Hepatocyte (in vitro differentiated cells): Measurements from ENCODE around the gene EXOC2. TPM values are rescaled to one million over a fixed set of nuclear protein-coding genes. Genes with fewer than 3 reads are reported as not detected.

Experiments
- DNase-seq: peaks from one replicate; pipeline ENCODE4 v3.0.0-alpha.2; 2016; ENCODE audit warnings: low spot score
- H2AFZ ChIP-seq: fragments of 200-600 bp; sonication (generic); 2 replicates; pipeline ENCODE4 v1.6.0; 2016; ENCODE audit warnings: antibody characterized with exemption, mild to moderate bottlenecking
- H3K27ac ChIP-seq: fragments of 200-600 bp; sonication (generic); 2 replicates; pipeline ENCODE4 v1.5.1; 2016; ENCODE audit warnings: mild to moderate bottlenecking
- H3K27me3 ChIP-seq: fragments of 200-600 bp; sonication (generic); 2 replicates; pipeline ENCODE4 v1.6.1; 2016
- H3K36me3 ChIP-seq: fragments of 200-600 bp; sonication (generic); replicated peaks from 2 replicates; pipeline ENCODE4 v1.5.1; 2016; ENCODE audit warnings: low read depth; ENCODE audit not compliant: insufficient read depth
- H3K4me1 ChIP-seq: fragments of 200-600 bp; sonication (generic); 2 replicates; pipeline ENCODE4 v1.5.1; 2016; ENCODE audit warnings: mild to moderate bottlenecking, moderate library complexity; ENCODE audit not compliant: insufficient read depth
- H3K4me2 ChIP-seq: fragments of 200-600 bp; sonication (generic); 2 replicates; pipeline ENCODE4 v1.6.0; 2016
- H3K4me3 ChIP-seq: fragments of 200-600 bp; sonication (generic); 2 replicates; pipeline ENCODE4 v1.5.1; 2016; ENCODE audit warnings: mild to moderate bottlenecking
- H3K79me2 ChIP-seq: fragments of 200-600 bp; sonication (generic); 2 replicates; pipeline ENCODE4 v1.6.0; 2017; ENCODE audit warnings: mild to moderate bottlenecking
- H3K9me2 ChIP-seq: fragments of 200-600 bp; sonication (generic); replicated peaks from 2 replicates; pipeline ENCODE4 v1.6.0; 2017; ENCODE audit warnings: mild to moderate bottlenecking; ENCODE audit not compliant: insufficient read depth
- H3K9me3 ChIP-seq: fragments of 200-600 bp; sonication (generic); 2 replicates; pipeline ENCODE4 v1.5.1; 2016; ENCODE audit warnings: low read depth, mild to moderate bottlenecking
- H4K20me1 ChIP-seq: fragments of 200-600 bp; sonication (generic); 2 replicates; pipeline ENCODE4 v1.6.0; 2016; ENCODE audit warnings: mild to moderate bottlenecking; ENCODE audit not compliant: insufficient read depth, poor library complexity, severe bottlenecking
- EZH2 ChIP-seq: fragments of 200-600 bp; sonication (generic); IDR thresholded peaks from 2 replicates; pipeline ENCODE4 v1.6.1; 2016; ENCODE audit warnings: antibody characterized with exemption, mild to moderate bottlenecking, borderline replicate concordance
- EZH2phosphoT487 ChIP-seq: fragments of 200-600 bp; sonication (generic); IDR thresholded peaks from one replicate; pipeline ENCODE4 v1.6.1; 2018; ENCODE audit warnings: antibody characterized with exemption, mild to moderate bottlenecking, low read depth, moderate library complexity; ENCODE audit not compliant: unreplicated experiment, severe bottlenecking
- WGBS: methylation state at CpG from one replicate; pipeline ENCODE4 v1.1.6; 2016; ENCODE audit warnings: low lambda C conversion rate; ENCODE audit errors: missing lambda C conversion rate; 5-methylcytosine and 5-hydroxymethylcytosine counted together
- polyA plus RNA-seq: library from polyadenylated mRNA; unstranded; fragments of >200 nt; fragmentation: Nextera tagmentation; extraction: Ambion mirVana; gene quantifications from 2 replicates; pipeline ENCODE4 v1.2.1, GENCODE V29; 2016
- total RNA-seq: library from RNA; depleted of rRNA; stranded (reverse); fragments of >200 nt; gene quantifications from 2 replicates; pipeline ENCODE4 v1.2.3, GENCODE V29; 2014
- TF ChIP-seq, protein P1 (sequence below): fragments of 200-600 bp; sonication (generic); IDR thresholded peaks from 2 replicates; pipeline ENCODE4 v1.5.1; 2016; ENCODE audit warnings: antibody characterized with exemption, mild to moderate bottlenecking; ENCODE audit not compliant: poor library complexity

Gene EXOC2
- total and polyA plus RNA-seq, 2 experiments from 2014 or later: 15.4 to 27.0 TPM

DNA sequence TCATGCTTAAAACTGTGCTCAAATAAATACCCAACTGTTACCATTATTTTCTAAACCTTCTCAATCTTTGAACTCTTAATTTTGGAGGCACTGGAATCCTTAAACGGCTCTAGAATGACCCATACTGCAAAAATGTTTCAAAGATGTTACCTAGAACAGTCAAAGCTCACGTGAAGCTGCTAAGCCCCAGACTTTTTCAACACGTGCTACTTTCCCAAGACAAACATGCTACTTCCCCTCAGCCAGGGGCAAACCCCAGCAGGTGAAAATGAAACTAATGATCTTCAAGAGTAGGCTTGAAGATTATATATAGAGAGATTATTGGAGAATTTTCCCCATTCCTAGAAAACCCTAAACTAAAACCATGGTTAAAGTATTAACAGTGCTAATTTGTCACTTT is 64.2 kb downstream of the EXOC2 start:
- WGBS: 79% methylated on average over 3 of the region's 3 CpGs

DNA sequence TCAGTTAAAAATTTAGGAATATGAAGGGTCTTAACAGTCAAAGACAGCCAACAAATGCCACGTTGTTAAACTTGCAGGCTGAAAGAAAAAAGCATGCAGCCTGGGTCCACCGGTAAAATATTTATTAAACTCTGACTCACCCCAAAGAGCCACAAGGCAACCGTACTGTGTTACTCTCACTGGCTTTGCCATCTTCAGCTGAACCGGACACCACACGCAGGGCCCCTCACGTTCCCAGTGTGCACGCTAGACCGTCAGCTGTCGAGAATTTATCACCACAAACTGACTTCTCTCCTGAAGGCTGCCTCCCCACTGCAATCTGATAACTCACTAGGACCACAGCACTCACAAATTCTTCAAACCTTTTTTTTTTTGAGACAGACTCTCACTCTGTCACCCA is 66.7 kb downstream of the EXOC2 start:
- H3K79me2 ChIP-seq: peaks cover 6% of the 10 kb centered on the region
- H4K20me1 ChIP-seq: no peaks in the 10 kb centered on the region
- H3K4me2 ChIP-seq: peak overlapping the region; percentile 30
- H3K9me2 ChIP-seq: no peaks in the 10 kb centered on the region
- TF ChIP-seq EZH2phosphoT487 (no peak), EZH2 (no peak)
- TF ChIP-seq, protein P1, sequence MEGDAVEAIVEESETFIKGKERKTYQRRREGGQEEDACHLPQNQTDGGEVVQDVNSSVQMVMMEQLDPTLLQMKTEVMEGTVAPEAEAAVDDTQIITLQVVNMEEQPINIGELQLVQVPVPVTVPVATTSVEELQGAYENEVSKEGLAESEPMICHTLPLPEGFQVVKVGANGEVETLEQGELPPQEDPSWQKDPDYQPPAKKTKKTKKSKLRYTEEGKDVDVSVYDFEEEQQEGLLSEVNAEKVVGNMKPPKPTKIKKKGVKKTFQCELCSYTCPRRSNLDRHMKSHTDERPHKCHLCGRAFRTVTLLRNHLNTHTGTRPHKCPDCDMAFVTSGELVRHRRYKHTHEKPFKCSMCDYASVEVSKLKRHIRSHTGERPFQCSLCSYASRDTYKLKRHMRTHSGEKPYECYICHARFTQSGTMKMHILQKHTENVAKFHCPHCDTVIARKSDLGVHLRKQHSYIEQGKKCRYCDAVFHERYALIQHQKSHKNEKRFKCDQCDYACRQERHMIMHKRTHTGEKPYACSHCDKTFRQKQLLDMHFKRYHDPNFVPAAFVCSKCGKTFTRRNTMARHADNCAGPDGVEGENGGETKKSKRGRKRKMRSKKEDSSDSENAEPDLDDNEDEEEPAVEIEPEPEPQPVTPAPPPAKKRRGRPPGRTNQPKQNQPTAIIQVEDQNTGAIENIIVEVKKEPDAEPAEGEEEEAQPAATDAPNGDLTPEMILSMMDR: no peak
- DNase-seq: peak; percentile 8
- H3K4me3 ChIP-seq: no peak overlapping the region
- H3K9me3 ChIP-seq: no peaks in the 10 kb centered on the region
- H3K27me3 ChIP-seq: no peaks in the 10 kb centered on the region
- whole genome bisulfite sequencing: 46% methylated on average over 9 of the region's 9 CpGs
- H3K4me1 ChIP-seq: peaks cover 6% of the 10 kb centered on the region
- H2AFZ ChIP-seq: no peak overlapping the region
- peak overlapping the region; percentile 33 for H3K27ac ChIP-seq
- H3K36me3 ChIP-seq: no peaks in the 10 kb centered on the region

More for the DNA sequence above, 64.2 kb downstream of the EXOC2 start:
- Histone ChIP-seq H3K9me3 (no peaks in the 10 kb centered on the region), H3K4me2 (no peak overlapping the region), H3K4me3 (no peak overlapping the region), H3K27me3 (no peaks in the 10 kb centered on the region), H3K9me2 (no peaks in the 10 kb centered on the region), H2AFZ (no peak overlapping the region), H3K4me1 (peaks cover 6% of the 10 kb centered on the region), H3K36me3 (no peaks in the 10 kb centered on the region), H3K27ac (no peak overlapping the region), H3K79me2 (peaks cover 6% of the 10 kb centered on the region), H4K20me1 (no peaks in the 10 kb centered on the region)
- no peak for DNase-seq
- no peak for TF ChIP-seq EZH2phosphoT487
- TF ChIP-seq EZH2: no peak

DNA sequence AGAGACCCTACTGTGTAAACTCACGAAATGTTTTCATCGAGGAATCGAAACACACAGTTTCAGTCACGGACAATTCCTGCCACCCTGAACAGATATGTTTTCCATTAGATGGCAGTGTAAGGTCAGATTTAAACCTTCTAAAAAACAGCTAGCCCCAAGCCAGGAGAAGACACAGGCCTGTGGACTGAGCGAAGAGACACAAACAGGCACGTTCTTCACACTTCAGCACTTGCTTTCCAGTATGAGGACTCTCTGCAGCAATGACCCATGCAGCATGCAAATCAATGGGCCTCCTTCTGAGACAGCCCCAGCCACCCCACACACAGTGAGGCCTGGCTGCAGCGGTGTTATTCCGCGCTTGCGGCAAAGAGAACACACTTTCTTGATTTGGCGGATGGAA is 68.0 kb downstream of the EXOC2 start:
- no peak overlapping the region for H3K4me3 ChIP-seq
- WGBS: 76% methylated on average over 11 of the region's 11 CpGs
- H2AFZ ChIP-seq: no peak overlapping the region
- no peaks in the 10 kb centered on the region for H4K20me1 ChIP-seq
- H3K9me3 ChIP-seq: no peaks in the 10 kb centered on the region
- TF ChIP-seq EZH2 (no peak), EZH2phosphoT487 (no peak)
- TF ChIP-seq, protein P1: peak; percentile 45
- H3K27me3 ChIP-seq: no peaks in the 10 kb centered on the region
- no peaks in the 10 kb centered on the region for H3K9me2 ChIP-seq
- peak overlapping the region; percentile 33 for H3K27ac ChIP-seq
- peak; percentile 38 for DNase-seq
- H3K4me1 ChIP-seq: peaks cover 6% of the 10 kb centered on the region
- peaks cover 6% of the 10 kb centered on the region for H3K79me2 ChIP-seq
- H3K36me3 ChIP-seq: no peaks in the 10 kb centered on the region
- H3K4me2 ChIP-seq: no peak overlapping the region

DNA sequence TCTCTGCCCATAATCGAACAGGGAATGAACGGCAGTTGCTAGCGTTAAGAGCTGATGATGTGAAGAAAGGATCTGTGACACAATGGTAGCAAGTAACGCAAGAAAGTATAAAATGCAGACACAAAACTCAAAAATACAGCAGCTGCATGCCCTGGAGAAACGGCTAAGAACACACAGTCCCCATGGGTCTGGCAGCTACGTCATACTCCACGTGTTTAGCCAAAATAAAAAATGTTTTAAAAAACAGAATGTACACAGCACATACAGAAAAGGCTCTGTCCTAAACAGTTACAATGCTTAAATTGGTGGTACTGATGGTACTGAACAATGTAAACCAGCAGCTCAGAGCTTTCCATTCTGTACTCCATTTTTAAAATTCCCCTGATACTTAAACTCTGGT is 70.5 kb downstream of the EXOC2 start:
- Histone ChIP-seq H3K4me2 (no peak overlapping the region), H3K27ac (peak overlapping the region; percentile 12), H3K9me3 (no peaks in the 10 kb centered on the region), H2AFZ (no peak overlapping the region), H3K27me3 (no peaks in the 10 kb centered on the region), H3K36me3 (no peaks in the 10 kb centered on the region), H3K4me3 (no peak overlapping the region), H3K4me1 (peaks cover 6% of the 10 kb centered on the region), H3K9me2 (no peaks in the 10 kb centered on the region), H4K20me1 (no peaks in the 10 kb centered on the region), H3K79me2 (peaks cover 6% of the 10 kb centered on the region)
- no peak for TF ChIP-seq EZH2
- DNase-seq: no peak
- 87% methylated on average over 7 of the region's 7 CpGs for WGBS
